GM21576 (cell line): Measurements from ENCODE around the gene HASPIN.

Source experiments
- ATAC-seq: cut with Tn5 transposase; IDR thresholded peaks from one replicate; pipeline ENCODE4 v1.9.1; 2021; ENCODE audit warnings: mild to moderate bottlenecking, moderate library complexity; ENCODE audit not compliant: unreplicated experiment

HASPIN gene

GRCh38 chr17:3762922-3763776, 39.4 kb downstream of the HASPIN start:
- no peak for ATAC-seq

- ATAC-seq, result no peak
These were observed 40.1 kb downstream of the HASPIN start for GRCh38 chr17:3763777-3764170.

- no peak for ATAC-seq
These were observed 42.3 kb downstream of the HASPIN start for GRCh38 chr17:3765981-3766380.

- ATAC-seq, result no peak
These were observed 43.1 kb downstream of the HASPIN start for GRCh38 chr17:3766779-3767178.

- ATAC-seq, result no peak
These were observed 44.6 kb downstream of the HASPIN start for GRCh38 chr17:3768341-3768740.

GRCh38 chr17:3768769-3769168, 45.1 kb downstream of the HASPIN start:
- no peak for ATAC-seq

GRCh38 chr17:3770466-3770865, 46.8 kb downstream of the HASPIN start:
- ATAC-seq, result no peak

- ATAC-seq, result no peak
These were observed 47.4 kb downstream of the HASPIN start for GRCh38 chr17:3771140-3771539.

- ATAC-seq, result no peak
These were observed 49.1 kb downstream of the HASPIN start for GRCh38 chr17:3772764-3773163.

GRCh38 chr17:3773511-3773910, 49.8 kb downstream of the HASPIN start:
- no peak for ATAC-seq

- ATAC-seq, result no peak
These were observed 50.3 kb downstream of the HASPIN start for GRCh38 chr17:3773966-3774365.
